Erythroblast (primary cell): ENCODE measurements around the gene FAIM.
"Not testable (repeated sequence)": the region's sequence is repeated elsewhere in the genome, so short reads cannot be mapped to it uniquely, and the experiment has no call there.

Source experiments
- GATA1 ChIP-seq: IDR thresholded peaks from 2 replicates; pipeline ENCODE4 v1.6.1; 2011; ENCODE audit warnings: low read depth, mild to moderate bottlenecking, control low read depth, low read length, moderate library complexity
- POLR2A ChIP-seq: IDR thresholded peaks from 2 replicates; pipeline ENCODE4 v1.6.1; 2011; ENCODE audit warnings: mild to moderate bottlenecking, low read length

DNA sequence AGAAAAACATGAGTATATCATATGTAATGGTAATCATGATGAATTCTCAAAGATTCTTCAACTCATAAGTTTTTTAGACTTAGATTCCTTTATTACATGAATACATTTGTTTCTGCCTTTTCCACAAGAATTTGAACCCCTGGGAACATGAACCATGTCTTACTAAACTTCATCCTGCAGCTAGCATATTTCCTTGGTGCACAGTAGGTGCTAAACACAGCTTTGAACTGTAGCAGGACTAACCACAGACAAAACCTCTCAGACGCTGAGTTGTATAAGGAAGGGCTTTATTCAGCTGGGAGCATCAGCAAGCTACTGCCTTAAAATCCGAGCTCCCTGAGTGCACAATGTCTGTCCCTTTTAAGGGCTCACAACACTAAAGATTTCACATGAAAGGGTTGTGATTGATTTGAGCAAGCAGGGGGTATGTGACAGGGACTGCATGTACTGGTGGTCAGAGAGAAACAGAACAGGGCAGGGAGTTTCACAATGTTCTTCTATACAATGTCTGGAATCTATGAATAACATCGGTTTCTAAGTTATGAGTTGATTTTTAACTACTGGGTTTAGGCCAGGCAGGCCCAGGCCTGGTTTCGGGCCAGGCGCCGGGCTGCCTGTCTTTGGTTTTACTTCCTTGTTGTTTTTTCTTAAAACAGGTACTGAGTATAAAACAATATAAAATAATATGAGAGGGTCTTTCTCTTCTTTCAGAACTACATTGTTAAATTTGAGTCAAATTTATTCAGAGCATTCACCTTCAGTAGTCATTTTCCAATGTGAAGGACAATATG lies 11.2 kb upstream of the FAIM start:
- TF ChIP-seq POLR2A, GATA1: not testable (repeated sequence)
